GM21717 (cell line): ENCODE data around the gene SCFD2.
"Not testable (repeated sequence)": the region's sequence is repeated elsewhere in the genome, so short reads cannot be mapped to it uniquely, and the experiment has no call there.

ENCODE experiments used
- ATAC-seq: cut with Tn5 transposase; IDR thresholded peaks from one replicate; pipeline ENCODE4 v1.9.1; 2021; ENCODE audit warnings: mild to moderate bottlenecking, moderate library complexity; ENCODE audit not compliant: unreplicated experiment

Gene SCFD2

DNA sequence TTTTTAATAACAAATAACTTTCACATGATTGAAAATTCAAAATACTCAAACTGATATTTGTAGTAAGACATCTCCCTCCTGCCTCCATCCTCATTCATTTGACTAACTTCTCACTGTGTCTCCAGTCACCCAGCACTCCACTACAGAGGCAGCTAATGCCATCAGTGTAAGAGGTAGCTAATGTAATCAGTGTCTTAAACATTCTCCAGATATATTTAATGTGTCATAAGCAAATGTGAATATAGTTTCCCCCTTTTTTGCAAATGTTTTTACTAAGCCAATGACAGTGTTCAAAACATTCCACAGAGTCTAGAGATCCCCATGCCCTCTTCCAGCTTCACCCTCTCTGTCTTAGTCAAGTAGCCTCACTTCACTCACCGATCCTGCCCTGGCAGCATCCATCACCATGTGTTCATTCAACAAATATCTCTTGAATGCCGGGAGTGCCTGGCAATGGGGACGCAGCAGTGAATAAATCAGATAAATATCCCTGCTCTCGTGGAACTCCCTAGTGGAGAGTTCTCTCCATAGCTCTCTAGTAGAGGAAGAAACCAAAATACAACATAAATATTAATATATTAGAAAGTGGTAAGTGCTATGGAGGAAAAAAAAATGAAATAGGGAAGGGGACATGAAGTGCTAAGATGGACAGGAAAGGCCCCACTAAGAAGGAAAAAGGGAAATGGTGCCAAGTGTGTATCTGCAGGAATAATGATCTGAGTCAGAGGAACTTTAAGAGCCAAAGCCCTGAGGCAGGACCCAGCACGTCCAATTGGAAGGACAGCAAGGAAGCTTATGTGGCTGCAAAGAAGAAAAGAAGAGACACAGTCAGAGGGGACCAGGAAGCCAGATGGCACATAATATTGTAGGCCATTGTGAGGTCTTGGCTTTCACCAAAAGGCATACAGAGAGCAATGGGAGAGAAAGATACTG is 18.7 kb downstream of the SCFD2 start:
- no peak for ATAC-seq

DNA sequence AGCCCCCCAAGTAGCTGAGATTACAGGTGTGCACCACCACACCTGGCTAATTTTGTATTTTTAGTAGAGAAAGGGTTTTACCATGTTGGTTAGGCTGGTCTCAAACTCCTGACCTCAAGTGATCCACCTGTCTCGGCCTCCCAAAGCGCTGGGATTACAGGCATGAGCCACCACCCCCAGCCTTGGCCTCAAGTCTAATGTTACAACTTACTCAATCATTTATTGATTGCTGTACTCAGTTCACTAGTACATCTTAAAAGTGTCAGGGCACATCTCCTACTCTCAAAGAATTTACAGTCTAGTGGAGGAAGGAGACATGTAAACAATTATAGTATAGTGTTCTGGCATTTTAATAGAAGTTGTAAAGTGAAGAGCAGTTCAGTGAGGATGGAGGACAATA is 19.5 kb downstream of the SCFD2 start:
- ATAC-seq = not testable (repeated sequence)

DNA sequence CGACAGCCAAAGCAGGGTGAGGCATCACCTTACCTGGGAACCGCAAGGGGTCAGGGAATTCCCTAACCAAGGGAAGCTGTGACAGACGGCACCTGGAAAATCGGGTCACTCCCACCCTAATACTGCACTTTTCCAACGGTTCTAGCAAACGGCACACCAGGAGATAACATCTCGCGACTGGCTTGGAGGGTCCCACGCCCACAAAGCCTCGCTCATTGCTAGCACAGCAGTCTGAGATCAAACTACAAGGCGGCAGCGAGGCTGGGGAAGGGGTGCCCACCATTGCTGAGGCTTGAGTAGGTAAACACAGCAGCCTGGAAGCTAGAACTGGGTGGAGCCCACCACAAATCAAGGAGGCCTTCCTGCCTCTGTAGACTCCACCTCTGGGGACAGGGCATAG is 25.7 kb downstream of the SCFD2 start:
- not testable (repeated sequence) for ATAC-seq

DNA sequence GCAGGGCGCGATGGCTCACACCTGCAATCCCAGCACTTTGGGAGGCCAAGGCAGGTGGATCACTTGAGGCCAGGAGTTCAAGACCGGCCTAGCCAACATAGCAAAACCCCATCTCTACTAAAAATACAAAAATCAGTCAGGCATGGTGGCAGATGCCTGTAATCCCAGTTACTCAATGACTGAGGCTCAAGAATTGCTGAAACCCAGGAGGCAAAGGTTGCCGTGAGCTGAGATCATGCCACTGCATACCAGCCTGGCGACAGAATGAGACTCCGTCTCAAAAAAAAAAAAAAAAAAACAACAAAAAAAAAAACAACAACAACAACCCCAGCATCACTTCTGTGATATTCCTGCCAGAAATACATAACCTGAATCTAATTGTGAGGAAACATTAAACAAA is 30.9 kb downstream of the SCFD2 start:
- not testable (repeated sequence) for ATAC-seq

DNA sequence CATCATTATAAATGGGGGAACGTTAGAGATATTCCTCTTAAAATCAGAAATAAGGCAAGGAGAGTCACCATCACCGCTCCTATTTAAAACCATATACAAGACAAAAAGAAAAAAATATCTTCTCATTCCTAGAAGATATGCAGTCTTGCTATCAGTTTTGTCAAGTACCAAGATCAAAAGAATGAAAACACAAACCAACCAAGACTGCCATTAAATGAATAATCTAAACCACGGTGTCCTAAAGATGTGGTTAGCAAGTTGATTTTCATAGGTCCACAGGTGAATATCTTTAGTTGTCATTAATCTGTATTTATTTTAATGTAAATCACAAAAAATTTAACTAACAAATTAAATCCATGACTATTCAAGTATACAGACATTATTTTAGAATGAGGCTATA is 39.3 kb downstream of the SCFD2 start:
- no peak for ATAC-seq

DNA sequence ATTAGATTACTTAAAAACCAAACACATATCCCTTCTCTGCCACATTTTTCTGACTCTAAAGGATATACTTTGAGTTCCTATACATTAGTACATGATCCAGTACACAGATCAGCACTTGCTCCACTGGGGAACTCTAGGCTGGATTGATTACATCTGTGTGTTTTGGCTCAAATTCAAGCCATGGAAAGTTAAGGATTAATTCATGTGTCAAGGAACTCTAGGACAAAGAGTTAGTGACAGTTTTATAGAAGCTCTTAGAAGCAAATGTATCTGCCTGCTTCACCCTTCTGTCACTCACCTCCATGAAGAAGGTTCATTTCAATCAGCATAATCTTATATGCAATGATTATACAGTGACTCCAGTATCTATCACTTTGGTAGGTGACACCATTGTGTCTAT is 43.2 kb downstream of the SCFD2 start:
- ATAC-seq = no peak

DNA sequence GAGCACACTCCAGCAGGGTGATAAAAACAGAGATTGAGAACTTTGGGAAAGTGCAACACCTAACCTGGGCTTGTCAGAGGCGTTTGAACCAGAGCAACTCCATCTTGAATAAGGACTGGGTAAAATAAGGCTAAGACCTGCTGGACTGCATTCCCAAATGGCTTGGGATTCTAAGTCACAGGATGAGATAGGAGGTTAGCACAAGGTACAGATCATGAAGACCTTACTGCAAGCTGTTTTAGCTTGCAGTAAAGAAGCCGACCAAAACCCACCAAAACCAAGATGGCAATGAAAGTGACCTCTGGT is 43.9 kb downstream of the SCFD2 start:
- ATAC-seq = no peak

DNA sequence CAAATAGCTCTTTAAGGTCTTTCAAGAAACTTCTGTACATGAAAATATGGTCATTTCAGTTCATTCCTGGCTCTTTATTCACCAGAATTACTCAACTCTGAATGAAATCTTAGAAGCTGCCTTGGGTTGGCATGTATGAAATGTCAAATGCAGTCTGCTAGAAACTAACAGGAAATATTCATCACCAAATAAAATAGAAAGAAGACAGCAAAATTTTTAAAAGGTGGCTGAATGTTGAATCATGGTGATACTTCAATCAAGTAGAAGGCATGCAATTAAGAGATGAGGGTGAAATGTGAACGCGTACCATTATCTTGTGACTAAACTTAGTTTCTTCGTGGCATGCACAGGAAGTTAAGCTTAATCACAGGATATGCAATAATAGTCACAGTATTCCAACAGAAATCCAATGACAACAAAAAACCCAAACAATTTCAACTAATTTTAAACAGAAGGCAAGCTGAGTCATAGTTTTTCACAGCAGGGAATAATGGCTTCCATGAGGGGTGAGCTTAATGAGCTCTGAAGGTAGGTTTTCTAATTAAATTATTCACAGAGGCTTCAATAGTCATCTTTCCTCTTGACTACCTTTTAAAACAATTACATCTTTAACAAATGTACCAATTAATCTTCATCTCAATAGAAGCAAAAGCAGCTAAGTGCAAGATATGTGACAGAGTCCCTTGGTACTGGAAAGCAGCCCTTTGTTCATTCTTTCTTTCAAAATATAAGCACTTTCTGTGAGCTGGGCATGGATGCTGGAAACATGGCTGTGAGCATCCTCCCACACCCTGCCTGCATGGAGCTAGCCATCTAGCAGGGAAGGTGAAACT is 44.5 kb downstream of the SCFD2 start:
- ATAC-seq = no peak

DNA sequence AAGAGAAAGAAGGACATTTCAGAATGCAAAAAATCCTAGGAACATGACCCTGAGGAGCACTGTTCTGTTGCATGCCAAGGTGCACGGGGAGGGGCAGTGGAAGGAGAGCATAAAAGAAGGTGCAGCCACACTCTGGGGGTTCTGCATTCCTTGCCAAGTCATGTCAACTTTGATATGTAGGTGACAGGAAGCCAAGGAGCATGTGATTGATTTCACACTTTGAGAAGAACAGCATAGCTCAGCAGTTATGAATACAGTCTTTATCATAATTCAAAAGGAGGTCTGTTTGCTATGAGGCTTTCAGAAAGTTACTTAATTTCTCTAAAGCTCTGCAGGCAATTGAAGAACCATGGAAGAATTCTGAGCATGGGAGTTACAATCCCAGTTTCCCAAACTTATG is 50.6 kb downstream of the SCFD2 start:
- no peak for ATAC-seq

DNA sequence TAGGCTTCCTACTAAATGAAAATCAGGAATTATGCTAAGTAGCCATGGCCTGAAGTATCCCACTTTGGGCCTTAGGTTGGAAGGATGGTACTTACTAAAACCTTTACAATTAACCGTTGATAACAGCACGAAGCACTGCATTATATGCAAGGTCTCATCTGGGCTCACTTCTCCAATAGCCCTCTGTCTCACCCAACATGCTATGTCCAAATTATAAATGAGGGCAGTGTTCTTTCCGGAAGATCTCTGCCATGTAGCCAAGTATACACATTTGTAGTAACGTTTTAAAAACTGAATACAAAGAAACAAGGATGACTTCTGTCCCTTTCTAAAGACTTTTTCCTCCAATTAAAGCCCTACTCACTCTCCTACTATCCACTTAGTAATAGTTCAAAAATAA is 51.6 kb downstream of the SCFD2 start:
- ATAC-seq = no peak

DNA sequence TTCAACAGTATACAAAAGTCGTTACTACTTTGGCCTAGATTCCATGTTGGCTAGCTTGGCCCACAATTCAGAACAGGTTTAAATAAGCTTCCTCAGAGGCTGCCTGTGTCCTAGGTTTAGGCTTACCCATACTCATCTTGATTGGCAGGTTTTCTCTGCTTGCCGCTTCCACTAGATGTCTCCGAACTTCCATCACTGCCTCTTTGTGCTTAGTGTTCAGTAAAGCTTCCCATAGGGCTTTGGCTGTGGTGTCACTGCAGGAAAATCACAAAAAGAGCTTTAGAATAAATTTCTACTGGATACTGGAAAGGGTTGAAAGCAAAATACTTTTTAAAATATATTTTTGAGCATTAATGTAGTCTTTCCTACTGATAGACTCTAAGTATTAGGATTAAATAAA is 52.4 kb downstream of the SCFD2 start:
- ATAC-seq = no peak

DNA sequence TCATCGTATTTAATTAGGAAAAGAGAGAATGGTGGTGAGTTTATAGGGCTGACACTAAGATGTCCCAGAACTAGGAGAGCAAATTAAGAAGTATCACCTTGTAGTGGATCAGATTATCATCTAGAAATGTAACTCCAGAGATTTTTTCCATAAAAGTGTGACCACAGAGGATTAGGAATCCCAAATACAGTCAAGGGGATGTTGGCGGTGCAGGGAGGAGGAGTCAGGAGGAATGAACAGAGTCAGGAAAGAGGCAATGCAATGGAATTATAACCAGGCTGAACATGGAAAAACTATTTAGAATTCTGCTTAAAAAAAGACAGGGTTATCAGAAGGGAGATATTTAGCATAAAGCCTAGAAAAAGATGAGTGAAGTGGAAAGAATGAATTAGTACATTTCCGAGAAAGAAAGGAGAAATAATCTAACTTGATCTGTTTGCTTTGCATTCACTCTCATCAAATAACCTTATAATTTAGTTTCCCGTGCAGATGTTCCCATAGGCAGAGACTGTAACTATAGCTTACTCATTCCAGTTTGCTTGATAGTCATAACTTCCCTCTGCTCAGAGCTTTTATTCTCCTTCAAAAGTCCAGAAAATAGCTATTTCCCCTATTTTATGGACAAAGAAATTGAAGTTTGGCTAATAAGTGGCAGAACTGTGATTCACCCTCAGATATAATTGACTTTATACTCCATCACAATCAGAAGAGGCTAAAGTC is 56.4 kb downstream of the SCFD2 start:
- ATAC-seq = no peak

DNA sequence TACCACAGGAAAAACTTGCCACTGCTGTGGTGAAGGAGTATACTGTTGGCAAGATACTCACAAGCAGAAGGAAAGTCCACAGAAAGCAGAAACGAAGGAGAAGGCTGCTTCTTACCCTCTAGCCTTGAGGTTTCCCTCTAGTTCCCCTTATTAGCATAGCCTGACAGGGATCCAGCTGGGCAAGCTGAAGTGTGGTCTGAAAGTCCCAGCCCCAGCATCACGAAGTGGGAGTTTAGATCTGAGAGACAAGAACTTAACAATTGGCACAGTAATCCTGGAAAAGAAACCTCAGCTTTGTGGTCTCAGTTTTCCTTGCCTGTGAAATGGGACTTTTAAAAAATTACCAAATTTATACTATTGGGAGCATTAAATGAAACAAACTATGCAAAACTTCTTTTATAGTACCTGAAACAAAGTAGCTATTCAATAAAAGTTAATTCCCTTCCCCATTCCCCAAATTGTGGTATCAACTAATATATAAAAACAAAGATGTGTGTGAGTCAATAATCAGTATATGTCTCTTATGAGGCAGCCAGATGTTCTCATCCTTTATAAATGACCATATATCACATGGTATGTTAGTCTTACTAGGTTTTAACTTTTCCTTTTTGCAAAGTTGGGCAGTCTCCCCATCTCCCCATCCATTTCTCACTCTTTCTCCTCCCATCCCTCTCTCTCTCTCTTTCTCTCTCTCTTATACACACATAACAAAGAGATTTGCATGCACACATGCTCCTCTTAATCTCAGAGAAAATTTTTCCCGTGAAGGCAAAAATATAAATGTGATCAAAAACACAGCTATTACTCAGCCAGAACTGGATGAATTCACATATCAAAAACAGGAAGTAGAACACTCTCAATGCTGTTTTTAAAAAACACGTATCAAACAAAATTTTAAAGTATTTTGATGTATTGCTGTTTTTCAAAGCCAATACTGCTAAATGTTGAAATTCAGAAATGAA is 57.8 kb downstream of the SCFD2 start:
- ATAC-seq = peak; percentile 81

DNA sequence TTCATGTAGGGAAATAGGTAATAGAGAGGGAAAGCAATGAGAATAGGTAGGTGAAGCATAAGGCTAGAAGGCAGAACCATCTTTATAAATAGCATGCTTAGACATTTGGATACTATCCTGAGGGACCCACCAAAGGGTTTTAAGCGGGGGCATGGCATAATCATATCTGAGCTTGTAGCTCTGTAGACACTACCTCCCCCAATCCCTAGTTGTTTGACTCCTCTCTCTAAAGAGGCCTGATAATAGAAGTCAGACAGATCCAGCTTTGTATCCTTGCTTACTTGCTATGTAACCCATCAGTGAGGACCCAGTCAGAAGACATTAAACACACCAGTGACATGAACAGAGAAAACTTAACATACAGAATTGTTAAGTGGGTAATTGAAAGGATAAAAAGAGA is 58.7 kb downstream of the SCFD2 start:
- no peak for ATAC-seq

DNA sequence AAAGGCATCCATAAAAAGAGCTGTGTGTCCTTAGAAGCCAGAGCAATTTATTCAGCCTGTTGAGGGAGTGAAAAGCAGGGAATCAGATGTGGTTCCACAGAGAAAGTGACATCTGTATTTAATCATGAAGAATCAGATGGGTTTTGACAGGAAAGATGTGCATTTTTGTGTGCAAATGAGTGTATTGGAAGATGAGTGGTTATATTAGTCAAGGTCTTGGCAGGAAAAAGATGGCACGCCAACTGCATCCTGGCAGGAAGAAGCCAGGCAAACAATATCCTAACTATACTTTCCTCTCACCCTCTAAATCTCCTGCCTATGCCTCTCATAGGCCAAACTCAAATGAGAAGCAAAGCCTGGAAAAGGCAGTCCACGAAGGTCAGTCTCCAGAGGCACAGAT is 59.1 kb downstream of the SCFD2 start:
- no peak for ATAC-seq

DNA sequence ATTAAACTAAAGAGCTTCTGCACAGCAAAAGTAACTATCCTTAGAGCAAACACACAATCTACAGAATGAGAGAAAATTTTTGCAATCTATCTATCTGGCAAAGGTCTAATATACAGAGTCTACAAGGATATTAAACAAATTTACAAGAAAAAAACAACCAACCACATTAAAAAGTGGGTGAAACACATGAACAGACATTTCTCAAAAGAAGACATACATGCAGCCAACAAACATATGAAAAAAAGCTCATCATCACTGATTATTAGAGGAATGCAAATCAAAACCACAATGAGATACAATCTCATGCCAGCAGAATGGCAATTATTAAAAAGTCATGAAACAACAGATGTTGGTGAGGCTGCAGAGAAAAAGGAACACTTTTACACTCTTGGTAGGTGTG is 73.7 kb downstream of the SCFD2 start:
- not testable (repeated sequence) for ATAC-seq

DNA sequence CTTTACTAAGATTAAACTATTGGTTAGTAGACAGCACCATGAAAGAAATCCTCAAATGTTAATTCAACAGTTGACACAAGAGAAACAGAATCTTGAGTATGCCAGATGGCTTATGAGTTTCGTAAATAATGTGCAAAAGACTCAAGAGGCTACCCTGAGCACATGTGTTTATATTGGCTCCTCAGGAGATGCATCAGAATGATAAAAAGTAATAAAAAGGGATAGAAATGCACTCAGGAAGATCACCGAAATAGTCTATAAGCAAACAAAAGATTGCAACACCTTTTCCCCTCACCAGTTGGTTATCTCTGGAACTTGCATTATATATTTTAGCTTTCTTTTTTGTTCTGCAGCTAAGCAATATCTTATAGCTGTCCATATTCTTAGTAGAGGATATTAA is 84.4 kb downstream of the SCFD2 start:
- ATAC-seq = no peak

DNA sequence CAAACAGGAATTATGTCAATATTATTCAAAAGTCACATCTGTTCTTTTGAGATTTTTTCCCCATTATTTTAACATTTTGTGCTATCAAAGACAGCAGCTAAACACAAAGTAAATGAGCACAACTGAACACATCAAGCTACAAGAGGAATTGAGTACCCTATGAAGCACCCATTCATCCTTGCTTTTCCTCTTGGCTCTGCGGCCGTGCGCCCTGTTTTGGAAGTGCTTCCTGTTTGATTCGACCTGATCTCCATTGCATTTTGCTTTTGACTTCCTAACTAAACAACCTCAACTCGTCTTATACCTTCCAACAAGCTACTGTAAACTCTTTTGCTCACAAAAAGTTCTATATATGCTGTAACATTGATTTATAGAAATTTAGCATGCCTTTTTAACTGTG is 85.0 kb downstream of the SCFD2 start:
- no peak for ATAC-seq

DNA sequence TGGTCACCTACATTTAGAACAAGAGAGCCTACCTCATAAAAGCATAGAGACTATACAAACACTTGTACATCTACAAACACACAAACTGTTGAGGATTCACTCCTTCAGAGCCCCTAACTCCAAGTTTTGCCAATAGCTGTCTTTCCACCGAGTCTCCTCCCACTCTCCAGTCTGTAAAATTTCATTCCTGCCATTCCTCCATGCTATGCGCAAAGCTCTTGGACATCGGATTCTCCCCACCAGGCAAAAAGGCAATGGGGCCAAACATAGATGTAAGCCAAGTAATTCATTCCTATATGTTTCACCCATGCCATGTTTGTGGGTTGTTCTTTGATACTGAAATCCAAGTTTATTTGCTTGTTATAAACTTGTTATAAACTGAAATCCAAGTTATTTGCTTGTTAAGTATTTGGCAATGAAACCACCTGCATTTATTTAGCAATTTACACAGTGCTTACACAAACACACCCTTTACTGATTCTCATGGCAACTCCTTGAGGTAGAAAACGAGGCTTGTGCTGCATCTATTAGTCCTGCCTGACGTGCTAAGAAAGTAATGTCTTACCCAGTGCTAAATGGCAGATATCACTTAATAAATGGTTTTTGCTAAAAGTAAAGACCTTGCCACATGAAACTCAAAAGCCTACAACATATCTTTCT is 91.1 kb downstream of the SCFD2 start:
- no peak for ATAC-seq

DNA sequence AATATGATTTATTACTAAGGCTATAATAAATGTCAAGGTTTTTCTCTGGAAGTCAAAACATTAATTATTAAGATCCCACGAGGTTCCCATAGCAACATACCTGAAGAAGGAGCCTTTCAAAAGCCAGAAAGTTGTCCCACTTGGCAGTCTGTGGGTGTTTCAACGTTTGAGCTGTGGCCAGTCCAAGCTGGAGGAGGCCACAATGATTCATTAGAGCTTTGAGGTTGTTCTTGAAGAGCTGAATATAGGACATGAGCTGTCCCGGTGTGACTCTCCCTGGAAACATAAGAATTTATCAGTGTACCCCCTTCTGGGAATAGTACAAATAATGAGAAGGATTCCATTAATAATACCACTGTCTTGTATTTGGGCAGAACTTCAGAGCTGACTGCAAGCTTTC is 92.1 kb downstream of the SCFD2 start:
- no peak for ATAC-seq
